ENCODE results near the gene DTX3. TPM values are rescaled to one million over a fixed set of nuclear protein-coding genes. Genes with fewer than 3 reads are reported as not detected.

DTX3 gene
- total and polyA plus RNA-seq, 2 of the 13 experiments (the other 11 are each of a cell fraction or from before 2014, with no cell fraction given): 9.0 to 27.2 TPM

GRCh38 chr12:57619434-57620244 lies 15.0 kb downstream of the DTX3 start (continued):
- TF ChIP-seq, protein P1, sequence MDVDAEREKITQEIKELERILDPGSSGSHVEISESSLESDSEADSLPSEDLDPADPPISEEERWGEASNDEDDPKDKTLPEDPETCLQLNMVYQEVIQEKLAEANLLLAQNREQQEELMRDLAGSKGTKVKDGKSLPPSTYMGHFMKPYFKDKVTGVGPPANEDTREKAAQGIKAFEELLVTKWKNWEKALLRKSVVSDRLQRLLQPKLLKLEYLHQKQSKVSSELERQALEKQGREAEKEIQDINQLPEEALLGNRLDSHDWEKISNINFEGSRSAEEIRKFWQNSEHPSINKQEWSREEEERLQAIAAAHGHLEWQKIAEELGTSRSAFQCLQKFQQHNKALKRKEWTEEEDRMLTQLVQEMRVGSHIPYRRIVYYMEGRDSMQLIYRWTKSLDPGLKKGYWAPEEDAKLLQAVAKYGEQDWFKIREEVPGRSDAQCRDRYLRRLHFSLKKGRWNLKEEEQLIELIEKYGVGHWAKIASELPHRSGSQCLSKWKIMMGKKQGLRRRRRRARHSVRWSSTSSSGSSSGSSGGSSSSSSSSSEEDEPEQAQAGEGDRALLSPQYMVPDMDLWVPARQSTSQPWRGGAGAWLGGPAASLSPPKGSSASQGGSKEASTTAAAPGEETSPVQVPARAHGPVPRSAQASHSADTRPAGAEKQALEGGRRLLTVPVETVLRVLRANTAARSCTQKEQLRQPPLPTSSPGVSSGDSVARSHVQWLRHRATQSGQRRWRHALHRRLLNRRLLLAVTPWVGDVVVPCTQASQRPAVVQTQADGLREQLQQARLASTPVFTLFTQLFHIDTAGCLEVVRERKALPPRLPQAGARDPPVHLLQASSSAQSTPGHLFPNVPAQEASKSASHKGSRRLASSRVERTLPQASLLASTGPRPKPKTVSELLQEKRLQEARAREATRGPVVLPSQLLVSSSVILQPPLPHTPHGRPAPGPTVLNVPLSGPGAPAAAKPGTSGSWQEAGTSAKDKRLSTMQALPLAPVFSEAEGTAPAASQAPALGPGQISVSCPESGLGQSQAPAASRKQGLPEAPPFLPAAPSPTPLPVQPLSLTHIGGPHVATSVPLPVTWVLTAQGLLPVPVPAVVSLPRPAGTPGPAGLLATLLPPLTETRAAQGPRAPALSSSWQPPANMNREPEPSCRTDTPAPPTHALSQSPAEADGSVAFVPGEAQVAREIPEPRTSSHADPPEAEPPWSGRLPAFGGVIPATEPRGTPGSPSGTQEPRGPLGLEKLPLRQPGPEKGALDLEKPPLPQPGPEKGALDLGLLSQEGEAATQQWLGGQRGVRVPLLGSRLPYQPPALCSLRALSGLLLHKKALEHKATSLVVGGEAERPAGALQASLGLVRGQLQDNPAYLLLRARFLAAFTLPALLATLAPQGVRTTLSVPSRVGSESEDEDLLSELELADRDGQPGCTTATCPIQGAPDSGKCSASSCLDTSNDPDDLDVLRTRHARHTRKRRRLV (CRISPR knock-in tag; IDR thresholded peaks at IDR 0.05): no peak
- TF ChIP-seq, protein P2, sequence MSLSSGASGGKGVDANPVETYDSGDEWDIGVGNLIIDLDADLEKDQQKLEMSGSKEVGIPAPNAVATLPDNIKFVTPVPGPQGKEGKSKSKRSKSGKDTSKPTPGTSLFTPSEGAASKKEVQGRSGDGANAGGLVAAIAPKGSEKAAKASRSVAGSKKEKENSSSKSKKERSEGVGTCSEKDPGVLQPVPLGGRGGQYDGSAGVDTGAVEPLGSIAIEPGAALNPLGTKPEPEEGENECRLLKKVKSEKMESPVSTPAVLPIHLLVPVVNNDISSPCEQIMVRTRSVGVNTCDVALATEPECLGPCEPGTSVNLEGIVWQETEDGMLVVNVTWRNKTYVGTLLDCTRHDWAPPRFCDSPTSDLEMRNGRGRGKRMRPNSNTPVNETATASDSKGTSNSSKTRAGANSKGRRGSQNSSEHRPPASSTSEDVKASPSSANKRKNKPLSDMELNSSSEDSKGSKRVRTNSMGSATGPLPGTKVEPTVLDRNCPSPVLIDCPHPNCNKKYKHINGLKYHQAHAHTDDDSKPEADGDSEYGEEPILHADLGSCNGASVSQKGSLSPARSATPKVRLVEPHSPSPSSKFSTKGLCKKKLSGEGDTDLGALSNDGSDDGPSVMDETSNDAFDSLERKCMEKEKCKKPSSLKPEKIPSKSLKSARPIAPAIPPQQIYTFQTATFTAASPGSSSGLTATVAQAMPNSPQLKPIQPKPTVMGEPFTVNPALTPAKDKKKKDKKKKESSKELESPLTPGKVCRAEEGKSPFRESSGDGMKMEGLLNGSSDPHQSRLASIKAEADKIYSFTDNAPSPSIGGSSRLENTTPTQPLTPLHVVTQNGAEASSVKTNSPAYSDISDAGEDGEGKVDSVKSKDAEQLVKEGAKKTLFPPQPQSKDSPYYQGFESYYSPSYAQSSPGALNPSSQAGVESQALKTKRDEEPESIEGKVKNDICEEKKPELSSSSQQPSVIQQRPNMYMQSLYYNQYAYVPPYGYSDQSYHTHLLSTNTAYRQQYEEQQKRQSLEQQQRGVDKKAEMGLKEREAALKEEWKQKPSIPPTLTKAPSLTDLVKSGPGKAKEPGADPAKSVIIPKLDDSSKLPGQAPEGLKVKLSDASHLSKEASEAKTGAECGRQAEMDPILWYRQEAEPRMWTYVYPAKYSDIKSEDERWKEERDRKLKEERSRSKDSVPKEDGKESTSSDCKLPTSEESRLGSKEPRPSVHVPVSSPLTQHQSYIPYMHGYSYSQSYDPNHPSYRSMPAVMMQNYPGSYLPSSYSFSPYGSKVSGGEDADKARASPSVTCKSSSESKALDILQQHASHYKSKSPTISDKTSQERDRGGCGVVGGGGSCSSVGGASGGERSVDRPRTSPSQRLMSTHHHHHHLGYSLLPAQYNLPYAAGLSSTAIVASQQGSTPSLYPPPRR (CRISPR knock-in tag; IDR thresholded peaks at IDR 0.05; ENCODE audit: borderline replicate concordance): no peak
- TF ChIP-seq ZNF709 (CRISPR knock-in tag; IDR thresholded peaks at IDR 0.05) (no peak), SIN3A (IDR thresholded peaks at IDR 0.05; ENCODE audit: borderline replicate concordance, low read depth, low read length) (no peak), TCF12 (IDR thresholded peaks at IDR 0.05) (no peak), TCF12 (CRISPR knock-in tag; IDR thresholded peaks at IDR 0.05) (no peak), PTBP1 (IDR thresholded peaks at IDR 0.05; ENCODE audit: low read depth, low read length, poor library complexity, severe bottlenecking) (no peak), SP1 (IDR thresholded peaks at IDR 0.05) (no peak), SP1 (CRISPR knock-in tag; IDR thresholded peaks at IDR 0.05) (0 out of 2 replicates have a peak, but pooled peaks have one; percentile 33), ZNF549 (CRISPR knock-in tag; IDR thresholded peaks at IDR 0.05) (no peak), TARDBP (CRISPR knock-in tag; IDR thresholded peaks at IDR 0.05) (no peak), NFE2 (CRISPR knock-in tag; IDR thresholded peaks at IDR 0.05) (no peak)
- TF ChIP-seq, protein P3, sequence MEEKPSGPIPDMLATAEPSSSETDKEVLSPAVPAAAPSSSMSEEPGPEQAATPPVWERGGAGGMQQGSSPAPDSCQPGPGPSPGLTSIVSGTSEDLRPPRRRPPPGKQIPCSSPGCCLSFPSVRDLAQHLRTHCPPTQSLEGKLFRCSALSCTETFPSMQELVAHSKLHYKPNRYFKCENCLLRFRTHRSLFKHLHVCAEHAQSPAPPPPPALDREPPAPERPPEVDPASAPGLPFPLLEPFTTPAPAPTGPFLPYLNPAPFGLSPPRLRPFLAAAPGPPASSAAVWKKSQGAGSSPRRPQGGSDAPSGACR (CRISPR knock-in tag; IDR thresholded peaks at IDR 0.05): 0 out of 2 replicates have a peak, but pooled peaks have one; percentile 34
- TF ChIP-seq, protein P4, sequence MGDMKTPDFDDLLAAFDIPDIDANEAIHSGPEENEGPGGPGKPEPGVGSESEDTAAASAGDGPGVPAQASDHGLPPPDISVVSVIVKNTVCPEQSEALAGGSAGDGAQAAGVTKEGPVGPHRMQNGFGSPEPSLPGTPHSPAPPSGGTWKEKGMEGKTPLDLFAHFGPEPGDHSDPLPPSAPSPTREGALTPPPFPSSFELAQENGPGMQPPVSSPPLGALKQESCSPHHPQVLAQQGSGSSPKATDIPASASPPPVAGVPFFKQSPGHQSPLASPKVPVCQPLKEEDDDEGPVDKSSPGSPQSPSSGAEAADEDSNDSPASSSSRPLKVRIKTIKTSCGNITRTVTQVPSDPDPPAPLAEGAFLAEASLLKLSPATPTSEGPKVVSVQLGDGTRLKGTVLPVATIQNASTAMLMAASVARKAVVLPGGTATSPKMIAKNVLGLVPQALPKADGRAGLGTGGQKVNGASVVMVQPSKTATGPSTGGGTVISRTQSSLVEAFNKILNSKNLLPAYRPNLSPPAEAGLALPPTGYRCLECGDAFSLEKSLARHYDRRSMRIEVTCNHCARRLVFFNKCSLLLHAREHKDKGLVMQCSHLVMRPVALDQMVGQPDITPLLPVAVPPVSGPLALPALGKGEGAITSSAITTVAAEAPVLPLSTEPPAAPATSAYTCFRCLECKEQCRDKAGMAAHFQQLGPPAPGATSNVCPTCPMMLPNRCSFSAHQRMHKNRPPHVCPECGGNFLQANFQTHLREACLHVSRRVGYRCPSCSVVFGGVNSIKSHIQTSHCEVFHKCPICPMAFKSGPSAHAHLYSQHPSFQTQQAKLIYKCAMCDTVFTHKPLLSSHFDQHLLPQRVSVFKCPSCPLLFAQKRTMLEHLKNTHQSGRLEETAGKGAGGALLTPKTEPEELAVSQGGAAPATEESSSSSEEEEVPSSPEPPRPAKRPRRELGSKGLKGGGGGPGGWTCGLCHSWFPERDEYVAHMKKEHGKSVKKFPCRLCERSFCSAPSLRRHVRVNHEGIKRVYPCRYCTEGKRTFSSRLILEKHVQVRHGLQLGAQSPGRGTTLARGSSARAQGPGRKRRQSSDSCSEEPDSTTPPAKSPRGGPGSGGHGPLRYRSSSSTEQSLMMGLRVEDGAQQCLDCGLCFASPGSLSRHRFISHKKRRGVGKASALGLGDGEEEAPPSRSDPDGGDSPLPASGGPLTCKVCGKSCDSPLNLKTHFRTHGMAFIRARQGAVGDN (CRISPR knock-in tag; IDR thresholded peaks at IDR 0.05): peak; percentile 90

Data from HepG2 (cell line).